ENCODE data around the gene IQSEC1.

The IQSEC1 gene

GRCh38 chr3:13016721-13017255, 56.4 kb downstream of the IQSEC1 start:
- Histone ChIP-seq H3K36me3 (ENCODE audit: control insufficient read depth in 5 of 5, insufficient read depth in 5 of 5, low read length in 5 of 5) (no peaks in the 10 kb centered on the region), H3K27me3 (ENCODE audit: control insufficient read depth in 5 of 5, insufficient read depth in 4 of 5, low read length in 5 of 5) (no peaks in the 10 kb centered on the region), H3K9me3 (ENCODE audit: control insufficient read depth in 5 of 5, low read length in 5 of 5) (no peaks in the 10 kb centered on the region), H3K9ac (ENCODE audit: low read length in 5 of 5) (peak overlapping the region in 4 of 5 donors; percentile 38 to 63 (median 60)), H3K27ac (ENCODE audit: low read depth, low read length) (no peak overlapping the region), H3K4me3 (ENCODE audit: low read depth in 1 of 5, low read length in 5 of 5) (peak overlapping the region in 3 of 5 donors; percentile 36 to 58 (median 54)), H3K4me1 (ENCODE audit: control insufficient read depth in 5 of 5, insufficient read depth in 5 of 5, low read length in 5 of 5) (peaks cover 14 to 90% (median 80%) of the 10 kb centered on the region in 5 donors)

- H3K9ac ChIP-seq (ENCODE audit: low read length in 5 of 5): peak overlapping the region in 4 of 5 donors; percentile 38 to 63 (median 60)
- H3K36me3 ChIP-seq (ENCODE audit: control insufficient read depth in 5 of 5, insufficient read depth in 5 of 5, low read length in 5 of 5): no peaks in the 10 kb centered on the region
- peak overlapping the region; percentile 62 for H3K27ac ChIP-seq (ENCODE audit: low read depth, low read length)
- H3K9me3 ChIP-seq (ENCODE audit: control insufficient read depth in 5 of 5, low read length in 5 of 5): no peaks in the 10 kb centered on the region
- H3K4me1 ChIP-seq (ENCODE audit: control insufficient read depth in 5 of 5, insufficient read depth in 5 of 5, low read length in 5 of 5): peaks cover 10 to 90% (median 74%) of the 10 kb centered on the region in 5 donors
- no peaks in the 10 kb centered on the region for H3K27me3 ChIP-seq (ENCODE audit: control insufficient read depth in 5 of 5, insufficient read depth in 4 of 5, low read length in 5 of 5)
- H3K4me3 ChIP-seq (ENCODE audit: low read depth in 1 of 5, low read length in 5 of 5): peak overlapping the region in 4 of 5 donors; percentile 19 to 58 (median 45)
Measured at GRCh38 chr3:13016083-13016720, 57.0 kb downstream of the IQSEC1 start.

GRCh38 chr3:13015286-13016082, 57.7 kb downstream of the IQSEC1 start:
- Histone ChIP-seq H3K4me1 (ENCODE audit: control insufficient read depth in 5 of 5, insufficient read depth in 5 of 5, low read length in 5 of 5) (peaks cover 8 to 90% (median 68%) of the 10 kb centered on the region in 5 donors), H3K9ac (ENCODE audit: low read length in 5 of 5) (peak overlapping the region in 4 of 5 donors; percentile 60 to 63 (median 62)), H3K27me3 (ENCODE audit: control insufficient read depth in 5 of 5, insufficient read depth in 4 of 5, low read length in 5 of 5) (no peaks in the 10 kb centered on the region), H3K36me3 (ENCODE audit: control insufficient read depth in 5 of 5, insufficient read depth in 5 of 5, low read length in 5 of 5) (no peaks in the 10 kb centered on the region), H3K27ac (ENCODE audit: low read depth, low read length) (peak overlapping the region; percentile 62), H3K4me3 (ENCODE audit: low read depth in 1 of 5, low read length in 5 of 5) (peak overlapping the region in 3 of 5 donors; percentile 36 to 58 (median 54)), H3K9me3 (ENCODE audit: control insufficient read depth in 5 of 5, low read length in 5 of 5) (no peaks in the 10 kb centered on the region)

GRCh38 chr3:13014755-13015285, 58.4 kb downstream of the IQSEC1 start:
- Histone ChIP-seq H3K27ac (ENCODE audit: low read depth, low read length) (peak overlapping the region; percentile 62), H3K36me3 (ENCODE audit: control insufficient read depth in 5 of 5, insufficient read depth in 5 of 5, low read length in 5 of 5) (no peaks in the 10 kb centered on the region), H3K27me3 (ENCODE audit: control insufficient read depth in 5 of 5, insufficient read depth in 4 of 5, low read length in 5 of 5) (no peaks in the 10 kb centered on the region), H3K9ac (ENCODE audit: low read length in 5 of 5) (peak overlapping the region in 3 of 5 donors; percentile 23 to 63 (median 38)), H3K4me1 (ENCODE audit: control insufficient read depth in 5 of 5, insufficient read depth in 5 of 5, low read length in 5 of 5) (peaks cover 8 to 95% (median 71%) of the 10 kb centered on the region in 5 donors), H3K9me3 (ENCODE audit: control insufficient read depth in 5 of 5, low read length in 5 of 5) (no peaks in the 10 kb centered on the region), H3K4me3 (ENCODE audit: low read depth in 1 of 5, low read length in 5 of 5) (peak overlapping the region in 3 of 5 donors; percentile 36 to 58 (median 47))

GRCh38 chr3:13013994-13014754, 59.1 kb downstream of the IQSEC1 start:
- Histone ChIP-seq H3K4me1 (ENCODE audit: control insufficient read depth in 5 of 5, insufficient read depth in 5 of 5, low read length in 5 of 5) (peaks cover 9 to 95% (median 68%) of the 10 kb centered on the region in 5 donors), H3K27me3 (ENCODE audit: control insufficient read depth in 5 of 5, insufficient read depth in 4 of 5, low read length in 5 of 5) (no peaks in the 10 kb centered on the region), H3K9me3 (ENCODE audit: control insufficient read depth in 5 of 5, low read length in 5 of 5) (no peaks in the 10 kb centered on the region), H3K27ac (ENCODE audit: low read depth, low read length) (peak overlapping the region; percentile 62), H3K4me3 (ENCODE audit: low read depth in 1 of 5, low read length in 5 of 5) (peak overlapping the region in 3 of 5 donors; percentile 36 to 58 (median 47)), H3K9ac (ENCODE audit: low read length in 5 of 5) (peak overlapping the region in 1 of 5 donors; percentile 38), H3K36me3 (ENCODE audit: control insufficient read depth in 5 of 5, insufficient read depth in 5 of 5, low read length in 5 of 5) (no peaks in the 10 kb centered on the region)

GRCh38 chr3:13013566-13013965, 59.7 kb downstream of the IQSEC1 start:
- H3K4me3 ChIP-seq (ENCODE audit: low read depth in 1 of 5, low read length in 5 of 5): peak overlapping the region in 1 of 5 donors; percentile 58
- no peaks in the 10 kb centered on the region for H3K9me3 ChIP-seq (ENCODE audit: control insufficient read depth in 5 of 5, low read length in 5 of 5)
- no peaks in the 10 kb centered on the region for H3K27me3 ChIP-seq (ENCODE audit: control insufficient read depth in 5 of 5, insufficient read depth in 4 of 5, low read length in 5 of 5)
- H3K4me1 ChIP-seq (ENCODE audit: control insufficient read depth in 5 of 5, insufficient read depth in 5 of 5, low read length in 5 of 5): peaks cover 15 to 95% (median 68%) of the 10 kb centered on the region in 5 donors
- H3K27ac ChIP-seq (ENCODE audit: low read depth, low read length): peak overlapping the region; percentile 3
- H3K36me3 ChIP-seq (ENCODE audit: control insufficient read depth in 5 of 5, insufficient read depth in 5 of 5, low read length in 5 of 5): no peaks in the 10 kb centered on the region
- no peak overlapping the region for H3K9ac ChIP-seq (ENCODE audit: low read length in 5 of 5)

GRCh38 chr3:13013151-13013561, 60.1 kb downstream of the IQSEC1 start:
- Histone ChIP-seq H3K36me3 (ENCODE audit: control insufficient read depth in 5 of 5, insufficient read depth in 5 of 5, low read length in 5 of 5) (no peaks in the 10 kb centered on the region), H3K27me3 (ENCODE audit: control insufficient read depth in 5 of 5, insufficient read depth in 4 of 5, low read length in 5 of 5) (no peaks in the 10 kb centered on the region), H3K4me1 (ENCODE audit: control insufficient read depth in 5 of 5, insufficient read depth in 5 of 5, low read length in 5 of 5) (peaks cover 15 to 95% (median 67%) of the 10 kb centered on the region in 5 donors), H3K9ac (ENCODE audit: low read length in 5 of 5) (no peak overlapping the region), H3K4me3 (ENCODE audit: low read depth in 1 of 5, low read length in 5 of 5) (peak overlapping the region in 1 of 5 donors; percentile 40), H3K9me3 (ENCODE audit: control insufficient read depth in 5 of 5, low read length in 5 of 5) (no peaks in the 10 kb centered on the region), H3K27ac (ENCODE audit: low read depth, low read length) (peak overlapping the region; percentile 3)

- Histone ChIP-seq H3K9ac (ENCODE audit: low read length in 5 of 5) (peak overlapping the region in 2 of 5 donors; percentile 22 to 49), H3K27ac (ENCODE audit: low read depth, low read length) (peak overlapping the region; percentile 16), H3K9me3 (ENCODE audit: control insufficient read depth in 5 of 5, low read length in 5 of 5) (no peaks in the 10 kb centered on the region), H3K27me3 (ENCODE audit: control insufficient read depth in 5 of 5, insufficient read depth in 4 of 5, low read length in 5 of 5) (no peaks in the 10 kb centered on the region), H3K4me1 (ENCODE audit: control insufficient read depth in 5 of 5, insufficient read depth in 5 of 5, low read length in 5 of 5) (peaks cover 6 to 95% (median 62%) of the 10 kb centered on the region in 5 donors), H3K36me3 (ENCODE audit: control insufficient read depth in 5 of 5, insufficient read depth in 5 of 5, low read length in 5 of 5) (no peaks in the 10 kb centered on the region), H3K4me3 (ENCODE audit: low read depth in 1 of 5, low read length in 5 of 5) (peak overlapping the region in 1 of 5 donors; percentile 12)
Measured at GRCh38 chr3:13012221-13012691, 61.0 kb downstream of the IQSEC1 start.

- Histone ChIP-seq H3K36me3 (ENCODE audit: control insufficient read depth in 5 of 5, insufficient read depth in 5 of 5, low read length in 5 of 5) (no peaks in the 10 kb centered on the region), H3K27me3 (ENCODE audit: control insufficient read depth in 5 of 5, insufficient read depth in 4 of 5, low read length in 5 of 5) (no peaks in the 10 kb centered on the region), H3K27ac (ENCODE audit: low read depth, low read length) (peak overlapping the region; percentile 16), H3K9ac (ENCODE audit: low read length in 5 of 5) (peak overlapping the region in 1 of 5 donors; percentile 49), H3K4me1 (ENCODE audit: control insufficient read depth in 5 of 5, insufficient read depth in 5 of 5, low read length in 5 of 5) (peaks cover 6 to 95% (median 60%) of the 10 kb centered on the region in 5 donors), H3K9me3 (ENCODE audit: control insufficient read depth in 5 of 5, low read length in 5 of 5) (no peaks in the 10 kb centered on the region), H3K4me3 (ENCODE audit: low read depth in 1 of 5, low read length in 5 of 5) (peak overlapping the region in 1 of 5 donors; percentile 12)
Measured at GRCh38 chr3:13011573-13012220, 61.5 kb downstream of the IQSEC1 start.
